Activated naive CD4-positive, alpha-beta T cell treated with anti-CD3 and anti-CD28 coated beads, Interleukin-2, amount 50 U/mL, for 24 hours (primary cell): ENCODE results near the gene CPA5.
"Not testable (repeated sequence)": the region's sequence is repeated elsewhere in the genome, so short reads cannot be mapped to it uniquely, and the experiment has no call there.

Experiments
- H3K27ac Mint-ChIP-seq: one replicate; pipeline ENCODE4 v1.8.0; 2021; ENCODE audit warnings: mild to moderate bottlenecking, mixed read lengths
- H3K27me3 Mint-ChIP-seq: one replicate; pipeline ENCODE4 v1.8.0; 2021; ENCODE audit warnings: mixed read lengths
- H3K36me3 Mint-ChIP-seq: one replicate; pipeline ENCODE4 v1.8.0; 2021; ENCODE audit warnings: mixed read lengths
- H3K4me1 Mint-ChIP-seq: one replicate; pipeline ENCODE4 v1.8.0; 2021; ENCODE audit warnings: mixed read lengths
- H3K4me3 Mint-ChIP-seq: one replicate; pipeline ENCODE4 v1.8.0; 2021; ENCODE audit warnings: mild to moderate bottlenecking, mixed read lengths
- H3K9me3 Mint-ChIP-seq: one replicate; pipeline ENCODE4 v1.8.0; 2021; ENCODE audit warnings: mixed read lengths

Gene CPA5

GRCh38 chr7:130363026-130363847, 18.6 kb downstream of the CPA5 start:
- H3K27me3 Mint-ChIP-seq, result no peaks in the 10 kb centered on the region
- H3K9me3 Mint-ChIP-seq, result peaks cover 5% of the 10 kb centered on the region
- H3K27ac Mint-ChIP-seq, result no peak overlapping the region
- H3K36me3 Mint-ChIP-seq, result peaks cover 2% of the 10 kb centered on the region
- peaks cover 8% of the 10 kb centered on the region for H3K4me1 Mint-ChIP-seq
- H3K4me3 Mint-ChIP-seq, result no peak overlapping the region

- Mint-ChIP-seq H3K9me3 (peaks cover 5% of the 10 kb centered on the region), H3K4me1 (peaks cover 18% of the 10 kb centered on the region), H3K36me3 (peaks cover 2% of the 10 kb centered on the region), H3K27ac (no peak overlapping the region), H3K27me3 (no peaks in the 10 kb centered on the region), H3K4me3 (no peak overlapping the region)
Observed at GRCh38 chr7:130364451-130364850, 19.8 kb downstream of the CPA5 start.

GRCh38 chr7:130365088-130365487, 20.5 kb downstream of the CPA5 start:
- Mint-ChIP-seq H3K9me3 (peaks cover 5% of the 10 kb centered on the region), H3K27ac (no peak overlapping the region), H3K36me3 (peaks cover 2% of the 10 kb centered on the region), H3K4me3 (no peak overlapping the region), H3K4me1 (peaks cover 22% of the 10 kb centered on the region), H3K27me3 (no peaks in the 10 kb centered on the region)

- Mint-ChIP-seq H3K9me3 (no peaks in the 10 kb centered on the region), H3K36me3 (no peaks in the 10 kb centered on the region), H3K27ac (no peak overlapping the region), H3K27me3 (no peaks in the 10 kb centered on the region), H3K4me3 (no peak overlapping the region), H3K4me1 (peaks cover 22% of the 10 kb centered on the region)
Observed at GRCh38 chr7:130365511-130366441, 21.2 kb downstream of the CPA5 start.

GRCh38 chr7:130366564-130366963, 21.9 kb downstream of the CPA5 start:
- no peaks in the 10 kb centered on the region for H3K36me3 Mint-ChIP-seq
- H3K4me3 Mint-ChIP-seq, result no peak overlapping the region
- no peak overlapping the region for H3K27ac Mint-ChIP-seq
- no peaks in the 10 kb centered on the region for H3K9me3 Mint-ChIP-seq
- H3K4me1 Mint-ChIP-seq, result peaks cover 22% of the 10 kb centered on the region
- H3K27me3 Mint-ChIP-seq, result no peaks in the 10 kb centered on the region

- H3K27me3 Mint-ChIP-seq, result no peaks in the 10 kb centered on the region
- no peak overlapping the region for H3K4me3 Mint-ChIP-seq
- no peak overlapping the region for H3K27ac Mint-ChIP-seq
- no peaks in the 10 kb centered on the region for H3K9me3 Mint-ChIP-seq
- no peaks in the 10 kb centered on the region for H3K36me3 Mint-ChIP-seq
- H3K4me1 Mint-ChIP-seq, result peaks cover 22% of the 10 kb centered on the region
Observed at GRCh38 chr7:130367088-130367755, 22.6 kb downstream of the CPA5 start.

- Mint-ChIP-seq H3K27ac (no peak overlapping the region), H3K27me3 (no peaks in the 10 kb centered on the region), H3K4me3 (no peak overlapping the region), H3K4me1 (peaks cover 22% of the 10 kb centered on the region), H3K9me3 (no peaks in the 10 kb centered on the region), H3K36me3 (no peaks in the 10 kb centered on the region)
Observed at GRCh38 chr7:130367836-130368746, 23.5 kb downstream of the CPA5 start.

- Mint-ChIP-seq H3K4me3 (no peak overlapping the region), H3K36me3 (no peaks in the 10 kb centered on the region), H3K4me1 (peaks cover 22% of the 10 kb centered on the region)
Observed at GRCh38 chr7:130369110-130369711, 24.6 kb downstream of the CPA5 start.

GRCh38 chr7:130369831-130370550, 25.4 kb downstream of the CPA5 start:
- no peak overlapping the region for H3K4me3 Mint-ChIP-seq
- peaks cover 22% of the 10 kb centered on the region for H3K4me1 Mint-ChIP-seq
- H3K27ac Mint-ChIP-seq, result no peak overlapping the region
- no peaks in the 10 kb centered on the region for H3K27me3 Mint-ChIP-seq
- H3K9me3 Mint-ChIP-seq, result no peaks in the 10 kb centered on the region
- H3K36me3 Mint-ChIP-seq, result no peaks in the 10 kb centered on the region

More at GRCh38 chr7:130369110-130369711, 24.6 kb downstream of the CPA5 start:
- H3K27ac Mint-ChIP-seq, result no peak overlapping the region
- H3K27me3 Mint-ChIP-seq, result no peaks in the 10 kb centered on the region
- H3K9me3 Mint-ChIP-seq, result no peaks in the 10 kb centered on the region

- H3K27ac Mint-ChIP-seq, result no peak overlapping the region
- H3K4me1 Mint-ChIP-seq, result peaks cover 22% of the 10 kb centered on the region
- no peaks in the 10 kb centered on the region for H3K9me3 Mint-ChIP-seq
- H3K4me3 Mint-ChIP-seq, result no peak overlapping the region
- H3K36me3 Mint-ChIP-seq, result no peaks in the 10 kb centered on the region
- H3K27me3 Mint-ChIP-seq, result no peaks in the 10 kb centered on the region
Observed at GRCh38 chr7:130371046-130371445, 26.4 kb downstream of the CPA5 start.

GRCh38 chr7:130372402-130373165, 28.0 kb downstream of the CPA5 start:
- H3K4me1 Mint-ChIP-seq, result peaks cover 15% of the 10 kb centered on the region
- H3K36me3 Mint-ChIP-seq, result no peaks in the 10 kb centered on the region
- H3K9me3 Mint-ChIP-seq, result no peaks in the 10 kb centered on the region
- no peaks in the 10 kb centered on the region for H3K27me3 Mint-ChIP-seq
- no peak overlapping the region for H3K4me3 Mint-ChIP-seq
- no peak overlapping the region for H3K27ac Mint-ChIP-seq

- no peaks in the 10 kb centered on the region for H3K27me3 Mint-ChIP-seq
- H3K36me3 Mint-ChIP-seq, result no peaks in the 10 kb centered on the region
- no peaks in the 10 kb centered on the region for H3K9me3 Mint-ChIP-seq
- H3K4me3 Mint-ChIP-seq, result no peak overlapping the region
- peaks cover 4% of the 10 kb centered on the region for H3K4me1 Mint-ChIP-seq
- no peak overlapping the region for H3K27ac Mint-ChIP-seq
Observed at GRCh38 chr7:130374507-130374906, 29.9 kb downstream of the CPA5 start.

- H3K27ac Mint-ChIP-seq, H3K9me3 Mint-ChIP-seq, H3K4me1 Mint-ChIP-seq, H3K36me3 Mint-ChIP-seq, H3K4me3 Mint-ChIP-seq, H3K27me3 Mint-ChIP-seq: not testable (repeated sequence)
Observed at GRCh38 chr7:130376461-130376860, 31.8 kb downstream of the CPA5 start.
